H1 (cell line): ENCODE measurements around the gene TTBK2. TPM values are rescaled to one million over a fixed set of nuclear protein-coding genes. Genes with fewer than 3 reads are reported as not detected.

Experiments
- CTCF ChIA-PET: fragments of 300-600 bp; sonication (Branson Sonifier 250); formaldehyde crosslinking; loops from one replicate; lab custom pipeline; 2021; ENCODE audit not compliant: partially characterized antibody; lab: Charles Lee
- POLR2A ChIA-PET: fragments of 300-600 bp; sonication (Branson Sonifier 250); formaldehyde crosslinking; loops from one replicate; lab custom pipeline; 2021; ENCODE audit warnings: inconsistent platforms; ENCODE audit not compliant: partially characterized antibody; lab: Charles Lee
- DNase-seq, 2 experiments: peaks; one replicate each; pipeline versions ENCODE4 v3.0.0 to v3.0.0-alpha.2; 2010 to 2022; ENCODE audit warnings: low spot score in 2 of 2, low read depth in 1 of 2, mixed read lengths in 1 of 2
- FAIRE-seq: peaks from 2 replicates; lab custom pipeline; 2011; peaks lifted over from hg19 to GRCh38; lab: Jason Lieb, UNC
- H2AFZ ChIP-seq: 2 replicates; pipeline ENCODE4 v1.8.1; 2012; ENCODE audit warnings: low read length, inconsistent platforms
- H2AK5ac ChIP-seq: 2 replicates; pipeline ENCODE4 v1.6.1; 2013; ENCODE audit warnings: low read depth, low read length
- H2BK120ac ChIP-seq: replicated peaks from 2 replicates; pipeline ENCODE3; 2013; ENCODE audit warnings: low read depth, low read length, inconsistent platforms
- H2BK12ac ChIP-seq: 2 replicates; pipeline ENCODE4 v1.6.1; 2013; ENCODE audit warnings: low read depth, low read length
- H2BK15ac ChIP-seq: 2 replicates; pipeline ENCODE4 v1.6.1; 2013; ENCODE audit warnings: low read length
- H2BK20ac ChIP-seq: 2 replicates; pipeline ENCODE4 v1.6.1; 2013; ENCODE audit warnings: low read length
- H2BK5ac ChIP-seq: 2 replicates; pipeline ENCODE4 v1.6.1; 2013; ENCODE audit warnings: low read depth, low read length
- H3K14ac ChIP-seq: 2 replicates; pipeline ENCODE4 v1.6.1; 2013; ENCODE audit warnings: inconsistent platforms; ENCODE audit not compliant: insufficient read length
- H3K18ac ChIP-seq: 2 replicates; pipeline ENCODE4 v1.6.1; 2013; ENCODE audit warnings: low read length; ENCODE audit errors: extremely low read depth
- H3K23ac ChIP-seq: 2 replicates; pipeline ENCODE4 v1.6.1; 2013; ENCODE audit warnings: inconsistent platforms; ENCODE audit not compliant: insufficient read length
- H3K23me2 ChIP-seq: 2 replicates; pipeline ENCODE4 v1.6.1; 2013; ENCODE audit warnings: low read depth, low read length
- H3K27ac ChIP-seq: 2 replicates; pipeline ENCODE4 v1.6.1; 2011; ENCODE audit warnings: low read depth, low read length, inconsistent platforms
- H3K27me3 ChIP-seq, 4 experiments: replicated peaks in 1 of 4; 1 replicate in 1 of 4; 2 replicates in 3 of 4; pipeline versions ENCODE4 v1.6.1 to v1.8.1; 2011 to 2013; ENCODE audit warnings: low read length in 3 of 4, mild to moderate bottlenecking in 3 of 4, inconsistent platforms in 2 of 4, mixed read lengths in 2 of 4, moderate library complexity in 1 of 4; ENCODE audit not compliant: control insufficient read depth in 3 of 4, insufficient read depth in 3 of 4; ENCODE audit errors: extremely low read depth in 1 of 4
- H3K36me3 ChIP-seq, 4 experiments: 2 replicates each; pipeline versions ENCODE4 v1.6.1 to v1.8.1; 2011 to 2013; ENCODE audit warnings: mild to moderate bottlenecking in 4 of 4, low read length in 3 of 4, moderate library complexity in 2 of 4, control low read depth in 1 of 4, inconsistent platforms in 1 of 4; ENCODE audit not compliant: insufficient read depth in 4 of 4, control insufficient read depth in 2 of 4
- H3K4ac ChIP-seq: replicated peaks from 2 replicates; pipeline ENCODE3; 2013; ENCODE audit warnings: low read length, low read depth, mixed read lengths, inconsistent platforms; ENCODE audit not compliant: insufficient read length
- H3K4me1 ChIP-seq, 4 experiments: replicated peaks in 1 of 4; 1 replicate in 1 of 4; 2 replicates in 3 of 4; pipeline versions ENCODE4 v1.6.1 to v1.8.1; 2011 to 2013; ENCODE audit warnings: low read length in 3 of 4, inconsistent platforms in 2 of 4, mixed read lengths in 1 of 4; ENCODE audit not compliant: insufficient read depth in 4 of 4, control insufficient read depth in 3 of 4
- H3K4me2 ChIP-seq, 2 experiments: 2 replicates each; pipeline versions ENCODE4 v1.6.1 to v1.8.1; 2011 to 2013; ENCODE audit warnings: low read depth in 2 of 2, low read length in 2 of 2, control low read depth in 1 of 2, inconsistent platforms in 1 of 2, mild to moderate bottlenecking in 1 of 2; ENCODE audit not compliant: insufficient read depth in 1 of 2
- H3K4me3 ChIP-seq, 4 experiments: fragments of 200-600, 300-600 bp in 1 of 4; sonication (generic), shearing (Covaris generic), sonication (Bioruptor Twin) in 1 of 4; 2 replicates each; pipeline versions ENCODE4 v1.5.1 to v1.8.1; 2011 to 2016; ENCODE audit warnings: low read length in 4 of 4, low read depth in 3 of 4, control low read depth in 2 of 4, inconsistent platforms in 2 of 4, mild to moderate bottlenecking in 2 of 4, mixed read lengths in 1 of 4, moderate library complexity in 1 of 4; ENCODE audit not compliant: insufficient read depth in 2 of 4; ENCODE audit errors: extremely low read depth in 1 of 4
- H3K56ac ChIP-seq: replicated peaks from 2 replicates; pipeline ENCODE3; 2013; ENCODE audit warnings: low read depth, mild to moderate bottlenecking, mixed read lengths, low read length, inconsistent platforms; ENCODE audit not compliant: insufficient read length
- H3K79me1 ChIP-seq: 2 replicates; pipeline ENCODE4 v1.6.1; 2013; ENCODE audit warnings: low read depth, low read length, control low read depth
- H3K79me2 ChIP-seq, 2 experiments: 2 replicates each; pipeline versions ENCODE4 v1.6.1 to v1.8.1; 2012 to 2013; ENCODE audit warnings: low read length in 2 of 2, mild to moderate bottlenecking in 2 of 2, inconsistent platforms in 1 of 2; ENCODE audit not compliant: insufficient read depth in 2 of 2, control insufficient read depth in 1 of 2
- H3K9ac ChIP-seq, 4 experiments: replicated peaks in 1 of 4; 1 replicate in 1 of 4; 2 replicates in 3 of 4; pipeline versions ENCODE4 v1.6.1 to v1.8.1; 2011 to 2013; ENCODE audit warnings: low read depth in 3 of 4, low read length in 3 of 4, control low read depth in 2 of 4, mild to moderate bottlenecking in 2 of 4, moderate library complexity in 2 of 4, inconsistent platforms in 1 of 4; ENCODE audit errors: extremely low read depth in 1 of 4
- H3K9me3 ChIP-seq, 2 experiments: 2 replicates each; pipeline versions ENCODE4 v1.6.1 to v1.8.1; 2012 to 2013; ENCODE audit warnings: mild to moderate bottlenecking in 2 of 2, moderate library complexity in 2 of 2, control low read depth in 1 of 2, inconsistent platforms in 1 of 2, low read depth in 1 of 2, low read length in 1 of 2, mixed read lengths in 1 of 2; ENCODE audit not compliant: insufficient read depth in 2 of 2
- H4K20me1 ChIP-seq, 2 experiments: replicated peaks in 1 of 2; 2 replicates each; pipeline versions ENCODE3 to v1.8.1; 2011 to 2013; ENCODE audit warnings: inconsistent platforms in 2 of 2, low read length in 2 of 2, mild to moderate bottlenecking in 1 of 2; ENCODE audit not compliant: insufficient read depth in 2 of 2, control insufficient read depth in 1 of 2
- H4K5ac ChIP-seq: 2 replicates; pipeline ENCODE4 v1.6.1; 2013; ENCODE audit warnings: low read length, low read depth, mixed read lengths, inconsistent platforms; ENCODE audit not compliant: insufficient read length
- H4K8ac ChIP-seq: 2 replicates; pipeline ENCODE4 v1.8.0; 2013; ENCODE audit warnings: mild to moderate bottlenecking, moderate library complexity, low read length, inconsistent platforms; ENCODE audit not compliant: insufficient read depth; ENCODE audit errors: extremely low read depth
- H4K91ac ChIP-seq: replicated peaks from 2 replicates; pipeline ENCODE3; 2013; ENCODE audit warnings: low read length, mixed read lengths, inconsistent platforms; ENCODE audit not compliant: insufficient read length
- BCL11A ChIP-seq, 2 experiments: IDR thresholded peaks; one replicate each; pipeline ENCODE4 v1.6.1; 2011; ENCODE audit warnings: low read depth in 2 of 2, low read length in 2 of 2, mild to moderate bottlenecking in 2 of 2
- CBX5 ChIP-seq: fragments of 300-800, 300-1000 bp; sonication (generic); IDR thresholded peaks from 2 replicates; pipeline ENCODE4 v1.7.1; 2016; ENCODE audit warnings: antibody characterized with exemption, low read length, low read depth
- CHD1 ChIP-seq: IDR thresholded peaks from 2 replicates; pipeline ENCODE4 v1.6.1; 2012; ENCODE audit warnings: low read depth, low read length, improper control_type of control experiment
- CHD2 ChIP-seq: IDR thresholded peaks from 2 replicates; pipeline ENCODE4 v1.6.1; 2012; ENCODE audit warnings: low read length, improper control_type of control experiment
- CTCF ChIP-seq, 3 experiments: IDR thresholded peaks; 1 replicate in 2 of 3; 2 replicates in 1 of 3; pipeline versions ENCODE4 v1.5.1 to v1.6.1; 2011; ENCODE audit warnings: low read length in 3 of 3, mild to moderate bottlenecking in 3 of 3, inconsistent platforms in 2 of 3, low read depth in 1 of 3, moderate library complexity in 1 of 3; ENCODE audit not compliant: insufficient read depth in 1 of 3; ENCODE audit errors: control extremely low read depth in 1 of 3
- GABPA ChIP-seq: IDR thresholded peaks from 2 replicates; pipeline ENCODE4 v1.6.1; 2011; ENCODE audit warnings: mild to moderate bottlenecking, low read length, moderate library complexity, borderline replicate concordance; ENCODE audit not compliant: insufficient read depth
- JUND ChIP-seq: IDR thresholded peaks from 2 replicates; pipeline ENCODE4 v1.6.1; 2011; ENCODE audit warnings: mild to moderate bottlenecking, improper control_type of control experiment, low read length
- NANOG ChIP-seq: IDR thresholded peaks from 2 replicates; pipeline ENCODE4 v1.6.1; 2011; ENCODE audit warnings: low read length, low read depth, mild to moderate bottlenecking, inconsistent platforms; ENCODE audit not compliant: insufficient read depth, poor library complexity, severe bottlenecking
- NRF1 ChIP-seq: IDR thresholded peaks from 2 replicates; pipeline ENCODE4 v1.6.1; 2011; ENCODE audit warnings: mild to moderate bottlenecking, low read depth, low read length, improper control_type of control experiment
- POU5F1 ChIP-seq: IDR thresholded peaks from 2 replicates; pipeline ENCODE4 v1.6.1; 2011; ENCODE audit warnings: low read depth, mild to moderate bottlenecking, low read length, moderate library complexity
- SIN3A ChIP-seq, 2 experiments: IDR thresholded peaks in 1 of 2; conservative IDR thresholded peaks in 1 of 2; 2 replicates each; pipeline ENCODE4 v1.6.1; 2011 to 2012; ENCODE audit warnings: low read length in 2 of 2, improper control_type of control experiment in 1 of 2, low read depth in 1 of 2, mild to moderate bottlenecking in 1 of 2
- ZNF274 ChIP-seq: IDR thresholded peaks from 2 replicates; pipeline ENCODE4 v1.7.0; 2012; ENCODE audit warnings: low read length, borderline replicate concordance; ENCODE audit errors: extremely low read depth
- WGBS, 2 experiments: shearing (Covaris generic) in 1 of 2; methylation state at CpG; one replicate each; pipeline versions ENCODE4 v1.1.6 to v1.1.7; 2013 to 2015; ENCODE audit warnings: low lambda C conversion rate in 2 of 2, mixed read lengths in 2 of 2, inconsistent platforms in 1 of 2, low coverage in 1 of 2, missing lambda C conversion rate in 1 of 2; ENCODE audit not compliant: insufficient replicate concordance in 2 of 2, insufficient coverage in 1 of 2, insufficient read length in 1 of 2; ENCODE audit errors: extremely low coverage in 1 of 2, missing lambda C conversion rate in 1 of 2; 5-methylcytosine and 5-hydroxymethylcytosine counted together
- polyA plus RNA-seq, 7 experiments: library from polyadenylated mRNA; depleted of rRNA in 3 of 7; stranded (reverse) in 5 of 7; unstranded in 2 of 7; fragments of >200 nt in 5 of 7; fragments of 200-250 nt in 2 of 7; gene quantifications; 1 replicate in 5 of 7; 2 replicates in 1 of 7; 4 replicates in 1 of 7; pipeline versions ENCODE4 v1.2.1 to v1.2.3, GENCODE V29; 2011 to 2013; ENCODE audit warnings: missing spikeins in 2 of 7, mixed read lengths in 2 of 7
- total RNA-seq: library from RNA; stranded (reverse); fragmentation: NEBNext Ultra II Directional; extraction: Animal tissue kit (Norgen Biotek cat#: 25700); gene quantifications from 2 replicates; pipeline ENCODE4 v1.2.1, GENCODE V29; 2021

TTBK2 gene
- total and polyA plus RNA-seq, 2 of the 8 experiments (the other 6 are each of a cell fraction or from before 2014, with no cell fraction given) = 2.7 to 18.2 TPM

GRCh38 chr15:42772144-42772543, 148.4 kb downstream of the TTBK2 start:
- Histone ChIP-seq H2BK5ac (no peak overlapping the region), H3K4me1 (no peaks in the 10 kb centered on the region), H3K9ac (no peak overlapping the region), H3K23ac (no peak overlapping the region), H4K5ac (no peak overlapping the region), H3K79me1 (no peaks in the 10 kb centered on the region), H3K27ac (no peak overlapping the region), H3K9me3 (no peaks in the 10 kb centered on the region), H3K27me3 (no peaks in the 10 kb centered on the region), H3K18ac (no peak overlapping the region), H3K79me2 (no peaks in the 10 kb centered on the region), H3K4me3 (no peak overlapping the region), H4K91ac (no peak overlapping the region), H2AFZ (no peak overlapping the region), H2AK5ac (no peak overlapping the region), H2BK120ac (no peak overlapping the region), H3K4ac (no peak overlapping the region), H3K23me2 (no peaks in the 10 kb centered on the region), H3K14ac (no peak overlapping the region), H2BK12ac (no peak overlapping the region), H2BK15ac (no peak overlapping the region), H2BK20ac (no peak overlapping the region), H3K4me2 (no peak overlapping the region), H4K8ac (no peak overlapping the region), H3K36me3 (peaks cover 0 to 5% (median 3%) of the 10 kb centered on the region in 4 experiments; a peak in 4 of 8 replicates), H3K56ac (no peak overlapping the region), H4K20me1 (peaks cover 0 to 3% of the 10 kb centered on the region in 2 experiments)
- ChIA-PET POLR2A (interaction anchor here (1.2 kb wide), 1 partner anchor 35 kb away, joined by 5 read pairs; the partner anchor contains the start of gene CDAN1), CTCF (interaction anchor here (1.1 kb wide), 1 partner anchor 10 kb away, joined by 3 read pairs; no protein-coding TSS in a partner anchor)
- FAIRE-seq = no peak
- WGBS, 2 experiments = 75% methylated on average over 2 of the region's 2 CpGs; no CpG with 5 or more reads in 1 of the 2 experiments
- DNase-seq = no peak
- TF ChIP-seq NRF1 (no peak), NANOG (no peak), CTCF (IDR thresholded peaks at IDR 0.05; ENCODE audit: control extremely low read depth in 1 of 3, insufficient read depth in 1 of 3, low read depth in 1 of 3, low read length in 3 of 3) (no peak), GABPA (no peak), BCL11A (IDR thresholded peaks at IDR 0.05; ENCODE audit: low read depth in 2 of 2, low read length in 2 of 2) (no peak), ZNF274 (no peak), CBX5 (no peak), JUND (no peak), POU5F1 (no peak), SIN3A (conservative IDR thresholded peaks at IDR 0.05 in 1 of 2, IDR thresholded peaks at IDR 0.05 in 1 of 2; ENCODE audit: low read depth in 1 of 2, low read length in 2 of 2) (no peak), CHD2 (no peak), CHD1 (no peak)
